A673 (cell line): Measurements from ENCODE around the gene ANXA11. TPM values are rescaled to one million over a fixed set of nuclear protein-coding genes. Genes with fewer than 3 reads are reported as not detected.
"Not testable (repeated sequence)": the region's sequence is repeated elsewhere in the genome, so short reads cannot be mapped to it uniquely, and the experiment has no call there.

Source experiments
- BruUV-seq: library from RNA; stranded (reverse); fragments of 400-500 nt; replicated peaks from 2 replicates; lab custom pipeline; 2021; lab: Mats Ljungman, UMichigan
- CTCF ChIA-PET: fragments of 300-600 bp; sonication (Branson Sonifier 250); formaldehyde crosslinking; loops from one replicate; lab custom pipeline; 2022; ENCODE audit warnings: antibody characterized with exemption; lab: Charles Lee
- POLR2A ChIA-PET: fragments of 300-600 bp; sonication (Branson Sonifier 250); formaldehyde crosslinking; loops from one replicate; lab custom pipeline; 2022; ENCODE audit warnings: antibody characterized with exemption; ENCODE audit not compliant: low non-redundant PET; lab: Charles Lee
- DNase-seq: peaks from one replicate; pipeline ENCODE4 v3.0.0-alpha.2; 2015; ENCODE audit warnings: low spot score
- H3K27ac ChIP-seq: fragments of 200-600 bp; sonication (generic); 2 replicates; pipeline ENCODE4 v1.5.1; 2016; ENCODE audit warnings: mixed run types, low read depth, mild to moderate bottlenecking, mixed read lengths, antibody characterized with exemption, low read length; ENCODE audit not compliant: poor library complexity, severe bottlenecking
- H3K27me3 ChIP-seq: fragments of 200-600 bp; sonication (generic); replicated peaks from 2 replicates; pipeline ENCODE4 v1.6.1; 2017; ENCODE audit warnings: mixed run types, low read depth, mild to moderate bottlenecking, mixed read lengths, antibody characterized with exemption, low read length; ENCODE audit not compliant: insufficient read depth, poor library complexity
- H3K36me3 ChIP-seq: fragments of 200-600 bp; sonication (generic); 2 replicates; pipeline ENCODE4 v1.6.1; 2016; ENCODE audit warnings: mixed run types, mild to moderate bottlenecking, mixed read lengths, antibody characterized with exemption, low read length; ENCODE audit not compliant: insufficient read depth, poor library complexity, severe bottlenecking
- H3K4me1 ChIP-seq: fragments of 200-600 bp; sonication (generic); 2 replicates; pipeline ENCODE4 v1.6.1; 2017; ENCODE audit warnings: mixed run types, mild to moderate bottlenecking, mixed read lengths, antibody characterized with exemption, low read length; ENCODE audit not compliant: insufficient read depth, poor library complexity, severe bottlenecking
- H3K4me3 ChIP-seq: fragments of 200-600 bp; sonication (generic); 2 replicates; pipeline ENCODE4 v1.5.1; 2016; ENCODE audit warnings: low read depth, mixed run types, mild to moderate bottlenecking, mixed read lengths, low read length; ENCODE audit not compliant: poor library complexity, severe bottlenecking
- H3K9me3 ChIP-seq: fragments of 200-600 bp; sonication (generic); 2 replicates; pipeline ENCODE4 v1.6.1; 2016; ENCODE audit warnings: mixed run types, low read depth, mild to moderate bottlenecking, mixed read lengths, antibody characterized with exemption, low read length; ENCODE audit not compliant: poor library complexity, severe bottlenecking
- EZH2 ChIP-seq: fragments of 200-600 bp; sonication (generic); IDR thresholded peaks from 2 replicates; pipeline ENCODE4 v1.6.1; 2017; ENCODE audit warnings: borderline replicate concordance, low read depth, mild to moderate bottlenecking, mixed read lengths, antibody characterized with exemption, low read length; ENCODE audit not compliant: poor library complexity, severe bottlenecking
- intact Hi-C: fragments of 100-400 bp; cut with micrococcal nuclease; formaldehyde crosslinking; loops from one replicate; pipeline ENCODE4 v1.10.0; 2022; ENCODE audit not compliant: unreplicated experiment
- total RNA-seq: library from RNA; stranded (reverse); gene quantifications from 2 replicates; pipeline ENCODE4 v1.2.3, GENCODE V29; 2021
- TF ChIP-seq, protein P1 (sequence below): fragments of 300-800, 200-600 bp; sonication (generic); conservative IDR thresholded peaks from 2 replicates; pipeline ENCODE4 v1.5.1; 2017; ENCODE audit warnings: low read depth, mild to moderate bottlenecking, antibody characterized with exemption, low read length, moderate library complexity, mixed read lengths

The ANXA11 gene
- total RNA-seq, 1 experiment from 2014 or later = 119 TPM

DNA sequence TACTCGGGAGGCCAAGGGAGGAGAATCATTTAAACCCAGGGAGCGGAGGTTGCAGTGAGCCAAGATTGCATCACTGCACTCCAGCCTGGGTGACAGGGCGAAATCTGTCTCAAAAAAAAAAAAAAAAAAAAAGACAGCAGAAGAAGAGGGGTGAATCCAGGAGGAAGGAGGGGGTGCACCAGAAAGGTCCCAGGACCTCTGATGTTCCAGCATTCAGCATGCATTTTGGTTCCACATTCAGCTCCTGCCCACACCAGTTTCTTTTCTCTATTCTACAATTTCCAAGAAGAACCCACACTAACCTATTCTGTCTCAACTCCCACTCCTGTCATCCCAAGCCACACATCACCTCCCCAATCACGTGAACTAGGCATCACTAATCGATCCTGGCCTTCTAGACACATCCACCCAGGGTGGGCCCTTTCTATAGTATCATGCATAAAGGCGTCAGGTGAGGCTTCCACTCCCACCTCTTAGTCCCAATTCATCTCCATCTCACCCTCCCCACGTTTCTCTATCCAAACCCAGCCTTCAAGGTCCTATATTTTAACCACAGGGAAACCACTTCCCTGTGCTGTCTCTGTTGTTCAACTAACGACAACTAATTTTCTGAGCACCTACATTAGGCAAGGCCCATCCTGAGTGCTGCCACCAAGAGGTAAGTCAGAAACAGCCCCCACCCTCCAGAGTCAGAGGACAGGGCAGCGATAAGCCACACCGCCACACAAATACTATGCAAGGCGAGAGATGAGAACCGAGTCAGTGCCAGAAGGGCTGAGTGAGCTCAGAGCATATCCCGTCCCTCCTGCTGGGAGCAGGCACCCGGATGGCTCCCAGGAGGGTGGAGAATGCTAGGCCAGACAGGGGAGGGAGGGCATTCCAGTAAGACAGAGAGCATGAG, 2.2 kb downstream of the ANXA11 start:
- Histone ChIP-seq H3K4me3 (peak overlapping the region; percentile 93), H3K4me1 (peaks cover 20% of the 10 kb centered on the region), H3K27me3 (no peaks in the 10 kb centered on the region), H3K36me3 (no peaks in the 10 kb centered on the region), H3K9me3 (no peaks in the 10 kb centered on the region), H3K27ac (peak overlapping the region; percentile 93)
- CTCF ChIA-PET = interaction anchor here (0.7 to 1.3 kb wide), 2 partner anchors 19 to 59 kb away, joined by 5 to 6 read pairs; no protein-coding TSS in a partner anchor
- peak; percentile 93 for DNase-seq
- BruUV-seq = no TSS peak
- TF ChIP-seq EZH2 = no peak
- TF ChIP-seq, protein P1, sequence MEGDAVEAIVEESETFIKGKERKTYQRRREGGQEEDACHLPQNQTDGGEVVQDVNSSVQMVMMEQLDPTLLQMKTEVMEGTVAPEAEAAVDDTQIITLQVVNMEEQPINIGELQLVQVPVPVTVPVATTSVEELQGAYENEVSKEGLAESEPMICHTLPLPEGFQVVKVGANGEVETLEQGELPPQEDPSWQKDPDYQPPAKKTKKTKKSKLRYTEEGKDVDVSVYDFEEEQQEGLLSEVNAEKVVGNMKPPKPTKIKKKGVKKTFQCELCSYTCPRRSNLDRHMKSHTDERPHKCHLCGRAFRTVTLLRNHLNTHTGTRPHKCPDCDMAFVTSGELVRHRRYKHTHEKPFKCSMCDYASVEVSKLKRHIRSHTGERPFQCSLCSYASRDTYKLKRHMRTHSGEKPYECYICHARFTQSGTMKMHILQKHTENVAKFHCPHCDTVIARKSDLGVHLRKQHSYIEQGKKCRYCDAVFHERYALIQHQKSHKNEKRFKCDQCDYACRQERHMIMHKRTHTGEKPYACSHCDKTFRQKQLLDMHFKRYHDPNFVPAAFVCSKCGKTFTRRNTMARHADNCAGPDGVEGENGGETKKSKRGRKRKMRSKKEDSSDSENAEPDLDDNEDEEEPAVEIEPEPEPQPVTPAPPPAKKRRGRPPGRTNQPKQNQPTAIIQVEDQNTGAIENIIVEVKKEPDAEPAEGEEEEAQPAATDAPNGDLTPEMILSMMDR = peak; percentile 39
- POLR2A ChIA-PET = no interaction called here
- intact Hi-C loops = no loop called here

DNA sequence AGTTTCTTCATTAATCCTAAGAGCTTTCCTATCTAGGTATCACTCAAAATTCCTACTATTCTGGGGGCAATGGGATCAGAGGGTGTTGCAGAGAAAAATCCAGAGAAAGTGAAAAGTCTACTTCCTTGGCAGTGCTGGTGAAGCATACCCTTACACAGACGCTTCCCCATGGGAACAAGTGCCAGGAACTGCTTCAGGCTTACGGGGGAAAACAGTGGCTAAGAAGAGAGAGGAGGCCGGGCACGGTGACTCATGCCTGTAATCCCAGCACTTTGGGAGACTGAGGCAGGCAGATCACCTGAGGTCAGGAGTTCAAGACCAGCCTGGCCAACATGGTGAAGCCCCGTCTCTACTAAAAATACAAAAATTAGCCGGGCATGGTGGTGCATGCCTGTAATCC, 2.8 kb downstream of the ANXA11 start:
- H3K9me3 ChIP-seq, intact Hi-C loops, POLR2A ChIA-PET, CTCF ChIA-PET, H3K27ac ChIP-seq, H3K36me3 ChIP-seq, H3K4me3 ChIP-seq, DNase-seq, BruUV-seq, H3K27me3 ChIP-seq: not testable (repeated sequence)
- peaks cover 20% of the 10 kb centered on the region for H3K4me1 ChIP-seq

DNA sequence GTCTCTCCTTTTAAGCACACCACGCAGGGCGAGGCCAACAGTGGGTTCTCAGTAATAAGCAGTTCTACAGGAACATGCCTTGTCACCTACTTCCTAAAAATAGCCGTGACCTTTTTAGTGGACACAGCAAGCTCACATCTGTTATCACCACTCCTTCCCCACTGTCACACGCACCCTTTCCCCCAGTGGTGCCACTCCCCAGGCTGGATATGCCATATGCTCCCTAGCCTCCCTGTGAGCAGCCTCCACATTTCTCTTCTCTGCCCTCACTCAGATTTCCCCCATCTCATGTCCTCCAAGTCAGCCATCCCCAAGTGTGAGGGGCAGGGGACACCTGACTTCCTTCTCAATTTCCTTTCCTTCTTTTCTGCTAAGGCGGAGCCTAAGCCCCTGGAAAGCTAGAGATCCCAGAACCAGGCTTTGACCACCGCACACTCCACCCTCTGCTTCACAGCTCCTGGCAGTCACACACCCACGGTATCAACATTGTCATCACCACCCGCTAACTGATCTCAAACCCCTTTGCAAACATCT, 3.7 kb downstream of the ANXA11 start:
- POLR2A ChIA-PET = no interaction called here
- no peaks in the 10 kb centered on the region for H3K27me3 ChIP-seq
- DNase-seq = no peak
- intact Hi-C loops = no loop called here
- H3K4me3 ChIP-seq = no peak overlapping the region
- peaks cover 20% of the 10 kb centered on the region for H3K4me1 ChIP-seq
- H3K9me3 ChIP-seq = no peaks in the 10 kb centered on the region
- H3K36me3 ChIP-seq = no peaks in the 10 kb centered on the region
- H3K27ac ChIP-seq = no peak overlapping the region
- CTCF ChIA-PET = no interaction called here
- TF ChIP-seq, protein P1 = no peak
- no peak for TF ChIP-seq EZH2
- no TSS peak for BruUV-seq
